ENCODE data around the gene HTR1D.
"Not testable (repeated sequence)": the region's sequence is repeated elsewhere in the genome, so short reads cannot be mapped to it uniquely, and the experiment has no call there.

HTR1D gene

DNA sequence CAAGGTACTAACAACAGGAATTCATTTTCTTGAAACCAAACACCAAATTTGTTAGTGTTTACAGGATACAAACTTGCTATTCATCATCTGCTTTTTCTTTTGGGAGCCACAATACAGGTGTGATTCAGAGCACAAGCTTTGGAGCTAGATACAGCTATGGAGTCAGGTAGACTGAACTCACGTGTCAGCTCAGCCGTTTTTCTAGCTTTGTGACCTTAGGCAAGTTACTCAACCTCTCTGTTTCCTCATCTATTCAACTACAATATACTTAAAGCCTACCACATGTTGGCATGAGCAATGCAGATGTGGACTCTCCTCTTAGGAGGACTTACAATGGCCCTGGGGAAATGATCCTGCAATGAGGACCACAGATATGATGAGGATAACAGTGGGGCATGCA, 6.3 kb downstream of the HTR1D start:
- peaks cover 0 to 6% (median 0%) of the 10 kb centered on the region in 11 experiments; a peak in 1 of 22 replicates for H4K20me1 ChIP-seq
- no peaks in the 10 kb centered on the region for H3K9me3 ChIP-seq (replicated peaks in 1 of 11)
- peaks cover 7 to 19% (median 14%) of the 10 kb centered on the region in 11 experiments for H3K27me3 ChIP-seq
- no peak for TF ChIP-seq Cebpa-rat (IDR thresholded peaks at IDR 0.05)
- no peak overlapping the region for H3K4me2 ChIP-seq
- H3K4me1 ChIP-seq: peaks cover 0 to 15% (median 9%) of the 10 kb centered on the region in 10 experiments; a peak in 15 of 20 replicates
- H3K27ac ChIP-seq: no peak overlapping the region
- no peak overlapping the region for H3K4me3 ChIP-seq
- no peaks in the 10 kb centered on the region for H3K36me3 ChIP-seq
- no peak overlapping the region for H3K9ac ChIP-seq

DNA sequence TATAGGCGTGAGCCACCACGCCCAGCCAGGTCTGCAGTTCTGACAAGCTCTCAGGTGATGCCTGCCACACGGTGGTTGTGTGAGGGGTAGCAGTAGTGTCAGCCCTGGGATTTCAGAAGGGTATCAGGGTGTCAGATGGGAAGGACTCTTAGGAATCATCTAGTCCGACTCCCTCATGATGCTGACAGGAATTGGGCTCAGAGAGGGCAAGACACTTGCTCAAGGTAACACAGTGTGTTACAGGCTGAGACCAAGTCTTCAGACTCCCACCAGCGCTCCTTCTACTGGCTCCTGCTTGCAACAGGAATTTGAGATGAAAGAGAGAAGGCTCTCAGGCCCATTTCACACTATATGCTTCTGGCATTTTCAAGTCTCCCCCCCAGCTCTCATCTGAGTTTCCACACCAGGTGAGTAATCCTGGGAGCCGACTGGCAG, 6.9 kb downstream of the HTR1D start:
- Histone ChIP-seq H3K27me3 (peaks cover under 1 to 13% (median 8%) of the 10 kb centered on the region in 11 experiments; a peak in 21 of 22 replicates), H3K4me1 (peaks cover 0 to 15% (median 9%) of the 10 kb centered on the region in 10 experiments; a peak in 15 of 20 replicates), H3K4me2 (peak overlapping the region in 6 of 11 experiments; percentile 17 to 51 (median 36); a peak in 7 of 22 replicates), H3K27ac (no peak overlapping the region), H3K9ac (no peak overlapping the region), H3K9me3 (replicated peaks in 1 of 11) (no peaks in the 10 kb centered on the region), H4K20me1 (0 out of 22 replicates have a peak, but pooled peaks cover 0 to under 1% (median 0%) of the 10 kb centered on the region in 11 experiments), H3K4me3 (no peak overlapping the region), H3K36me3 (no peaks in the 10 kb centered on the region)
- TF ChIP-seq Cebpa-rat (IDR thresholded peaks at IDR 0.05): no peak

DNA sequence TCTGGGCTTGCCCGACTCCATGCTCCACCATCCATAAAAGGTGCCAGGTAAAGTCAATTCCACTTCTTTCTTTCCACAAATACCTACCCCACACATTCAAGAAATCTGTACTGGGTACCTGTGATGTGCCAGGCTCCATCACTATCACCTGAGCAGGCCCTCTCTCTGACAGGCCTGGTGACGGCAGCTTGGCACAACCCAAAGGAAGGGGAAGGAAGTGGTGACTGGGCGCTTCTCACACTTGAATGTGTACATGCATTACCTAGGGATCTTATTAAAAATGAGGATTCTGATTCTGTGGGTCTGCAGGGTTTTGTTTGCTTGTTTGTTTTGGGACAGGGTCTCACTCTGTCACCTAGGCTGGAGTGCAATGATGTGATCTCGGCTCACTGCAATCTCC, 7.5 kb downstream of the HTR1D start:
- peaks cover 0 to 7% (median 2%) of the 10 kb centered on the region in 11 experiments; a peak in 11 of 22 replicates for H3K27me3 ChIP-seq
- no peak overlapping the region for H3K27ac ChIP-seq
- peak overlapping the region in 10 of 11 experiments; percentile 13 to 51 (median 32); a peak in 11 of 22 replicates for H3K4me2 ChIP-seq
- no peak for TF ChIP-seq Cebpa-rat (IDR thresholded peaks at IDR 0.05)
- H3K4me3 ChIP-seq: no peak overlapping the region
- H3K9ac ChIP-seq: no peak overlapping the region
- H4K20me1 ChIP-seq: no peaks in the 10 kb centered on the region
- peaks cover 0 to 15% (median 9%) of the 10 kb centered on the region in 10 experiments; a peak in 15 of 20 replicates for H3K4me1 ChIP-seq
- no peaks in the 10 kb centered on the region for H3K9me3 ChIP-seq (replicated peaks in 1 of 11)
- no peaks in the 10 kb centered on the region for H3K36me3 ChIP-seq

DNA sequence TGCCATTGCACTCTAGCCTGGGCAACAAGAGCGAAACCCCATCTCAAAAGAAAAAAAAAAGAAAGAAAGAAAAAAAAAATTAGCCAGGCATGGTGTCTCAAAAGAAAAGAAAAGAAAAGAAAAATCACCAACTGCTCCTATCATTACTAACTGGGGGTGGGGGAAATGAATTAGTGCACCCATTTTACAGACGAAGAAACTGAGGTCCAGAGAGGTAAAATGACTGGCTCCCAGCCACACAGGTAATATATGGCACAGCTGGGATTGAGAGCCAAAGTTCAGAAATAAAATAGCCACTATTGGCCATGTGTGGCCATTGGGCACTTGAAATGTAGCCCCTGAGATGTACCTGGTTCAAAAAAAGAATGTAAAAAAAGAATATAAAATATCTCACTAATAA, 8.8 kb downstream of the HTR1D start:
- Histone ChIP-seq H4K20me1 (no peaks in the 10 kb centered on the region), H3K9me3 (replicated peaks in 1 of 11) (no peaks in the 10 kb centered on the region; a peak in 1 of 22 replicates), H3K9ac (no peak overlapping the region), H3K27me3 (no peaks in the 10 kb centered on the region), H3K4me3 (no peak overlapping the region), H3K4me1 (peaks cover 0 to 15% (median 11%) of the 10 kb centered on the region in 10 experiments; a peak in 15 of 20 replicates), H3K27ac (no peak overlapping the region), H3K4me2 (no peak overlapping the region), H3K36me3 (no peaks in the 10 kb centered on the region)
- no peak for TF ChIP-seq Cebpa-rat (IDR thresholded peaks at IDR 0.05)

DNA sequence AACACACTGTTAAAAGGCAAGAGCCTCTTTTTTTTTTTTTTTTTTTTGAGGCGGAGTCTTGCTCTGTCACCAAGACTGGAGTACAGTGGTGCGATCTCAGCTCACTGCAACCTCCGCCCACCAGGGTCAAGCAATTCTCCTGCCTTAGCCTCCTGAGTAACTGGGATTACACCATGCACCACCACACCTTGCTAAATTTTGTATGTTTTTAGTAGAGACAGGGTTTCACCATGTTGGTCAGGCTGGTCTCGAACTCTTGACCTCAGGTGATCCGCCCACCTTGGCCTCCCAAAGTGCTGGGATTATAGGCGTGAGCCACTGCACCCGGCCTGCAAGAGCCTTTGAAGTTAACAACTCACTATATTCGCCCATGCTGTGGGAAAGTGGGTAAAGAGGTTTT, 9.6 kb downstream of the HTR1D start:
- H4K20me1 ChIP-seq; H3K9me3 ChIP-seq (replicated peaks in 1 of 11); H3K4me3 ChIP-seq; H3K36me3 ChIP-seq; H3K9ac ChIP-seq; H3K27me3 ChIP-seq; H3K4me2 ChIP-seq: not testable (repeated sequence)
- H3K4me1 ChIP-seq: peaks cover 2 to 23% (median 19%) of the 10 kb centered on the region in 10 experiments; a peak in 17 of 20 replicates
- H3K27ac ChIP-seq: peak overlapping the region in 2 of 11 experiments; percentile 55 to 58; a peak in 2 of 22 replicates

DNA sequence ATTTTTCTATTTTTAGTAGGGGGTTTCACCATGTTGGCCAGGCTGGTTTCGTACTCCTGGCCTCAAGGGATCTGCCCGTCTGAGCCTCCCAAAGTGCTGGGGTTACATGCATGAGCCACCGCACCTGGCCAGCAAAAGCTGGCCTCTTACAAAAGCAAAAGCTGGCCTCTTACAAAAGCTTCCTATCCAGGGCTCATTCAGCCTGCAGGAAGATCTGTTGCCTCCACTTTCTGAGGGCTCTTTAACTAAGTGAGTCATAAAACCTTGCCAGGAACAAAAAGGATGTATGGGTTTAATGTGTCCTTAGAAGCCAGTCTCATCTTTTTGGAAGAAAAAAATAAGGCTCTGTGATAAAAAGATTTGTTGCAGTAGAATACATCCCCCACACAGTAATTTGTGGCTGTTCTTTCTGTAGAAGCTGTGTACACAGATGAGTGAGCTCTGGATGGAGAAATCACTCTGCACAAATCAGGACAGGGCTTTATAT, 15.0 kb downstream of the HTR1D start:
- H3K27ac ChIP-seq: peak overlapping the region in 8 of 11 experiments; percentile 40 to 93 (median 84); a peak in 17 of 22 replicates
- H3K4me1 ChIP-seq: peaks cover 15 to 38% (median 31%) of the 10 kb centered on the region in 10 experiments
- peak overlapping the region in 10 of 11 experiments; percentile 5 to 85 (median 68); a peak in 19 of 22 replicates for H3K4me2 ChIP-seq
- peak overlapping the region in 9 of 11 experiments; percentile 4 to 80 (median 66); a peak in 15 of 22 replicates for H3K9ac ChIP-seq
- no peak overlapping the region; a peak in 1 of 20 replicates for H3K4me3 ChIP-seq
- peak in 7 of 11 experiments; percentile 34 to 98 (median 97); a peak in 13 of 22 replicates for TF ChIP-seq Cebpa-rat (IDR thresholded peaks at IDR 0.05)
- H3K36me3 ChIP-seq: no peaks in the 10 kb centered on the region
- H4K20me1 ChIP-seq: no peaks in the 10 kb centered on the region
- H3K27me3 ChIP-seq: no peaks in the 10 kb centered on the region
- H3K9me3 ChIP-seq (replicated peaks in 1 of 11): no peaks in the 10 kb centered on the region; a peak in 1 of 22 replicates

DNA sequence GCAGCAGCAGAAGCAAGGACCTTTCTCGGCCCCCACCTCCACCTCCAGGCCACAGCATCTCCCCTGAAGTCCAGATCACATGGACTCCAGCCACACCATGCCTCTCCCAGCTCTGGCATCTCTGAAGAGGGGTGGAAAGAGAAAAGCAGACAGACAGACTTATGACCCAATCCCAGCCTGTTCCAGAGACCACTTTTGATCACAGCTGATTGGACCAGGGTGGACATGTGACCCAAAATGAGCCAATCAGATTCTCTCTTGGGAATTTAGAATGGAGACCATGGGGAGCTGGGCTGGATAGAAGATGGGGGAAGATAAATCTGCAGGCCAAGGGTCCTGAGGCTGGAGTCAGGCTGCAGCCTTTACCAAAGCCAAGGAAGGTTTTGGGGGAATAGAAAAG, 16.4 kb downstream of the HTR1D start:
- peaks cover 15 to 38% (median 31%) of the 10 kb centered on the region in 10 experiments for H3K4me1 ChIP-seq
- H3K27ac ChIP-seq: peak overlapping the region in 8 of 11 experiments; percentile 40 to 93 (median 84); a peak in 13 of 22 replicates
- H3K27me3 ChIP-seq: no peaks in the 10 kb centered on the region
- TF ChIP-seq Cebpa-rat (IDR thresholded peaks at IDR 0.05): no peak
- H3K4me2 ChIP-seq: peak overlapping the region in 8 of 11 experiments; percentile 32 to 85 (median 70); a peak in 11 of 22 replicates
- H3K9me3 ChIP-seq (replicated peaks in 1 of 11): no peaks in the 10 kb centered on the region; a peak in 1 of 22 replicates
- peak overlapping the region in 5 of 11 experiments; percentile 66 to 80 (median 71); a peak in 6 of 22 replicates for H3K9ac ChIP-seq
- no peaks in the 10 kb centered on the region for H3K36me3 ChIP-seq
- no peak overlapping the region for H3K4me3 ChIP-seq
- no peaks in the 10 kb centered on the region for H4K20me1 ChIP-seq

DNA sequence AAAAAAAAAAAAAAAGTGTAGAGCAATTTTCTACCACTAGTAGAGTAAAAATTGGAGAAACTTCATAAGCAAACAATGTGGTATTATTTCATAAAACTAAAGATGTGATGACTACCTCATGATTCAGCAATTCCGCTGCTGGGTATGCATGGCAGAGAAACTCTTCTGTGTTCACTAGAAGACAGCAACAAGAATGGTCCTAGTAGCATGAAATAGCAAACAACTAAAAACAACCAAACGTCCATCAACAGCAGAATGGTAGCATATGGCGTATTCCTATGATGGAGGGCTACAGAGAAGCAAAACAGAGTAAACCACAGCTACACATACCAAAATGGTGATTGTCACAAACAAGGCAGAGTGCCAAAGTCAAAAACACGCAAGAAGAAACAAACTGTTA, 18.9 kb downstream of the HTR1D start:
- Histone ChIP-seq H3K4me3 (no peak overlapping the region), H3K27ac (peak overlapping the region in 3 of 11 experiments; percentile 37 to 52 (median 42); a peak in 4 of 22 replicates), H3K4me1 (peaks cover 15 to 48% (median 32%) of the 10 kb centered on the region in 10 experiments), H3K9me3 (replicated peaks in 1 of 11) (no peaks in the 10 kb centered on the region), H3K27me3 (no peaks in the 10 kb centered on the region), H3K9ac (no peak overlapping the region), H3K36me3 (no peaks in the 10 kb centered on the region), H4K20me1 (no peaks in the 10 kb centered on the region), H3K4me2 (no peak overlapping the region)
- no peak for TF ChIP-seq Cebpa-rat (IDR thresholded peaks at IDR 0.05)

DNA sequence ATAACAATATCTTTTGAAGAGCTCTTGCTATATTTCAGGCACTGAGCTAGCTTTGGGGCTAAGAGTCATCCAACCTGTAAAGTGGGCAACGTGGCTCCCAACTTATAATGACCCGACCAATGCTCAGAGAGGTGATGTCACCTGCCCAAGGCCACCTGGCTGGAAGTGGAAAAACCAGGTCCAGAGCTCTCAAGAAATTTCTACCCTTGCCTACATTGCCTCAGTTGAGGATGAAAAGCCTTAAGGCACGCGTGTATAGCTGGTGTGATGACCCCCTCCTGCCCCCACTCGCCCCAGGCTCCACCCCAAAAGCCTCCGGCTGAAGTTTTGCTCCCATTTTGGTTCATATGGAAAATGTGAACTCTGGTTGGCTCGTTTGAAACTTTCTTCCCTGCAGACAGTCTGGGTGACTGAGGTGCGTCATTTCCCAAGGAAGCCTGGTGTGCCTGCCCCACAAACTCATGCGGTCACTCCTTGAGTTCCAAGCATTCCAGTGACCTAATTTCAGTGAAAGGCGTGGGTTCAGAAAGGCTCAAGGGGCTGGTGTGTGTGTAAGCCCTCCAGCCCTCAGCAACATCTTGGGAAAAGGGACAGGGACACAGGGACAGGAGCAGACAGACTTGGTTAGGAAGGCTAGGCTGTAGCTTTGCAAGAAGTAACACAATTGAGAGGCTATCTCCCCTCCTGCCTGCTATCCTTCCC, 20.5 kb downstream of the HTR1D start:
- no peak overlapping the region for H3K4me3 ChIP-seq
- no peaks in the 10 kb centered on the region for H3K27me3 ChIP-seq
- H3K4me2 ChIP-seq: no peak overlapping the region
- no peaks in the 10 kb centered on the region for H4K20me1 ChIP-seq
- H3K27ac ChIP-seq: peak overlapping the region in 2 of 11 experiments; percentile 39 to 40; a peak in 5 of 22 replicates
- H3K36me3 ChIP-seq: no peaks in the 10 kb centered on the region
- H3K4me1 ChIP-seq: peaks cover 3 to 32% (median 16%) of the 10 kb centered on the region in 10 experiments; a peak in 18 of 20 replicates
- no peaks in the 10 kb centered on the region for H3K9me3 ChIP-seq (replicated peaks in 1 of 11)
- no peak overlapping the region for H3K9ac ChIP-seq
- no peak for TF ChIP-seq Cebpa-rat (IDR thresholded peaks at IDR 0.05)

All from BLaER1 treated with 17β-estradiol and CSF1 and Interleukin-3, amounts not matched to agents 10 nM and 100 nM (cell line).